WTC11 (cell line): ENCODE results near the gene TMEM178A. TPM values are rescaled to one million over a fixed set of nuclear protein-coding genes. Genes with fewer than 3 reads are reported as not detected.

Source experiments
- ATAC-seq: fragments of 200-7000 bp; cut with Tn5 transposase; 2 replicates; pipeline ENCODE4 v1.10.0; 2021; ENCODE audit warnings: mild to moderate bottlenecking, moderate library complexity
- CTCF ChIA-PET: fragments of 300-600 bp; sonication (Branson Sonifier 250); formaldehyde crosslinking; loops from one replicate; lab custom pipeline; 2021; ENCODE audit warnings: antibody characterized with exemption; lab: Charles Lee
- POLR2A ChIA-PET: fragments of 350-600 bp; sonication (Branson Sonifier 250); formaldehyde crosslinking; loops from one replicate; lab custom pipeline; 2021; ENCODE audit warnings: antibody characterized with exemption; lab: Charles Lee
- DNase-seq: peaks from one replicate; pipeline ENCODE4 v3.0.0; 2021; ENCODE audit warnings: low spot score
- H3K27ac Mint-ChIP-seq: 2 replicates; pipeline ENCODE4 v1.8.0; 2021; ENCODE audit warnings: mixed read lengths
- H3K27me3 Mint-ChIP-seq: 2 replicates; pipeline ENCODE4 v1.8.0; 2021; ENCODE audit warnings: low read depth, mild to moderate bottlenecking, moderate library complexity, mixed read lengths
- H3K36me3 Mint-ChIP-seq: 2 replicates; pipeline ENCODE4 v1.8.0; 2021; ENCODE audit warnings: mixed read lengths
- H3K4me1 Mint-ChIP-seq: 2 replicates; pipeline ENCODE4 v1.8.0; 2022; ENCODE audit warnings: mixed read lengths
- H3K4me3 Mint-ChIP-seq: 2 replicates; pipeline ENCODE4 v1.8.0; 2021; ENCODE audit warnings: mild to moderate bottlenecking, moderate library complexity, mixed read lengths
- H3K9me3 Mint-ChIP-seq: 2 replicates; pipeline ENCODE4 v1.8.0; 2021; ENCODE audit warnings: mixed read lengths
- ATF1 ChIP-seq: sonication (generic); formaldehyde crosslinking; IDR thresholded peaks from 2 replicates; pipeline ENCODE4 v1.8.1; 2023; ENCODE audit warnings: mild to moderate bottlenecking, moderate library complexity, missing genetic modification reagents
- ATF3 ChIP-seq: sonication (generic); formaldehyde crosslinking; conservative IDR thresholded peaks from 2 replicates; pipeline ENCODE4 v1.8.1; 2022; ENCODE audit warnings: mild to moderate bottlenecking, missing genetic modification reagents
- CBFB ChIP-seq: sonication (generic); formaldehyde crosslinking; IDR thresholded peaks from 2 replicates; pipeline ENCODE4 v1.8.1; 2022; ENCODE audit warnings: mild to moderate bottlenecking, low read depth, missing genetic modification reagents
- E2F4 ChIP-seq: sonication (generic); formaldehyde crosslinking; IDR thresholded peaks from 2 replicates; pipeline ENCODE4 v1.8.1; 2022; ENCODE audit warnings: low read depth, mild to moderate bottlenecking, moderate library complexity, missing genetic modification reagents, borderline replicate concordance
- ESRRA ChIP-seq: sonication (generic); formaldehyde crosslinking; IDR thresholded peaks from 2 replicates; pipeline ENCODE4 v1.8.1; 2022; ENCODE audit warnings: mild to moderate bottlenecking, missing genetic modification reagents, borderline replicate concordance
- FOXJ3 ChIP-seq: sonication (generic); formaldehyde crosslinking; IDR thresholded peaks from 2 replicates; pipeline ENCODE4 v1.9.0; 2021; ENCODE audit warnings: missing genetic modification reagents, mild to moderate bottlenecking, borderline replicate concordance
- FOXP1 ChIP-seq: sonication (generic); formaldehyde crosslinking; IDR thresholded peaks from 2 replicates; pipeline ENCODE4 v1.8.0; 2022; ENCODE audit warnings: missing genetic modification reagents, mild to moderate bottlenecking, moderate library complexity, borderline replicate concordance
- GABPB1 ChIP-seq: sonication (generic); formaldehyde crosslinking; IDR thresholded peaks from 2 replicates; pipeline ENCODE4 v1.8.1; 2023; ENCODE audit warnings: mild to moderate bottlenecking, missing genetic modification reagents
- GRHL2 ChIP-seq: fragments of 250-450 bp; sonication (Bioruptor Pico); IDR thresholded peaks from 2 replicates; pipeline ENCODE4 v1.8.0; 2022; ENCODE audit warnings: mild to moderate bottlenecking, moderate library complexity; ENCODE audit not compliant: insufficient replicate concordance, severe bottlenecking
- HMGA2 ChIP-seq: fragments of 250-450 bp; sonication (Bioruptor Pico); IDR thresholded peaks from 2 replicates; pipeline ENCODE4 v1.4.0; 2021; ENCODE audit warnings: mild to moderate bottlenecking, moderate library complexity
- IRF1 ChIP-seq: sonication (generic); formaldehyde crosslinking; IDR thresholded peaks from 2 replicates; pipeline ENCODE4 v1.8.0; 2023; ENCODE audit warnings: missing genetic modification reagents
- MAX ChIP-seq: sonication (generic); formaldehyde crosslinking; IDR thresholded peaks from 2 replicates; pipeline ENCODE4 v1.8.0; 2022; ENCODE audit warnings: mild to moderate bottlenecking, missing genetic modification reagents
- MXD4 ChIP-seq: fragments of 250-450 bp; sonication (Bioruptor Pico); IDR thresholded peaks from 2 replicates; pipeline ENCODE4 v1.8.0; 2021; ENCODE audit warnings: mild to moderate bottlenecking, moderate library complexity, borderline replicate concordance
- NFATC4 ChIP-seq: fragments of 250-450 bp; sonication (Bioruptor Pico); IDR thresholded peaks from 2 replicates; pipeline ENCODE4 v1.9.0; 2021; ENCODE audit warnings: mild to moderate bottlenecking
- NR1H2 ChIP-seq: sonication (generic); formaldehyde crosslinking; IDR thresholded peaks from 2 replicates; pipeline ENCODE4 v1.9.0; 2021; ENCODE audit warnings: mild to moderate bottlenecking, moderate library complexity, missing genetic modification reagents
- NR2C2 ChIP-seq: sonication (generic); formaldehyde crosslinking; IDR thresholded peaks from 2 replicates; pipeline ENCODE4 v1.8.0; 2022; ENCODE audit warnings: mild to moderate bottlenecking, missing genetic modification reagents
- RELA ChIP-seq: sonication (generic); formaldehyde crosslinking; IDR thresholded peaks from 2 replicates; pipeline ENCODE4 v1.8.1; 2022; ENCODE audit warnings: missing genetic modification reagents, mild to moderate bottlenecking, borderline replicate concordance
- RORB ChIP-seq: fragments of 250-450 bp; sonication (Bioruptor Pico); IDR thresholded peaks from 2 replicates; pipeline ENCODE4 v1.9.0; 2021; ENCODE audit warnings: mild to moderate bottlenecking
- ZNF232 ChIP-seq: sonication (generic); formaldehyde crosslinking; IDR thresholded peaks from 2 replicates; pipeline ENCODE4 v1.8.0; 2022; ENCODE audit warnings: mild to moderate bottlenecking, missing genetic modification reagents
- ZNF317 ChIP-seq: sonication (generic); formaldehyde crosslinking; IDR thresholded peaks from 2 replicates; pipeline ENCODE4 v1.8.1; 2023; ENCODE audit warnings: low read depth, mild to moderate bottlenecking, moderate library complexity, missing genetic modification reagents, borderline replicate concordance
- ZNF396 ChIP-seq: fragments of 250-450 bp; sonication (Bioruptor Pico); IDR thresholded peaks from 2 replicates; pipeline ENCODE4 v1.8.0; 2021; ENCODE audit warnings: mild to moderate bottlenecking, moderate library complexity, borderline replicate concordance
- total RNA-seq: library from RNA; stranded (reverse); gene quantifications from 3 replicates; pipeline ENCODE4 v1.2.3, GENCODE V29; 2021
- TF ChIP-seq, protein P1 (sequence below): sonication (generic); formaldehyde crosslinking; IDR thresholded peaks from 2 replicates; pipeline ENCODE4 v1.8.1; 2023; ENCODE audit warnings: mild to moderate bottlenecking, moderate library complexity, missing genetic modification reagents
- TF ChIP-seq, protein P2 (sequence below): fragments of 250-450 bp; sonication (Bioruptor Pico); IDR thresholded peaks from 2 replicates; pipeline ENCODE4 v1.9.0; 2021; ENCODE audit warnings: mild to moderate bottlenecking
- TF ChIP-seq, protein P3 (sequence below): sonication (generic); formaldehyde crosslinking; IDR thresholded peaks from 2 replicates; pipeline ENCODE4 v1.8.1; 2023; ENCODE audit warnings: mild to moderate bottlenecking, missing genetic modification reagents, moderate library complexity
- TF ChIP-seq, protein P4 (sequence below): sonication (generic); formaldehyde crosslinking; IDR thresholded peaks from 2 replicates; pipeline ENCODE4 v1.8.1; 2022; ENCODE audit warnings: mild to moderate bottlenecking, moderate library complexity, missing genetic modification reagents
- TF ChIP-seq, protein P5 (sequence below): sonication (generic); formaldehyde crosslinking; conservative IDR thresholded peaks from 2 replicates; pipeline ENCODE4 v1.8.1; 2023; ENCODE audit warnings: mild to moderate bottlenecking, low read depth, missing genetic modification reagents, moderate library complexity

Gene TMEM178A
- total RNA-seq, 1 experiment from 2014 or later, result 14.5 TPM

GRCh38 chr2:39671604-39672003, 5.9 kb downstream of the TMEM178A start (continued):
- no peak for TF ChIP-seq IRF1
- TF ChIP-seq ATF1 (CRISPR knock-in tag), result no peak
- no peak for TF ChIP-seq CBFB (CRISPR knock-in tag)
- TF ChIP-seq MAX, result no peak

- Mint-ChIP-seq H3K36me3 (peaks cover 13% of the 10 kb centered on the region), H3K27ac (no peak overlapping the region)
These were observed 7.3 kb downstream of the TMEM178A start for GRCh38 chr2:39673018-39673417.

DNA sequence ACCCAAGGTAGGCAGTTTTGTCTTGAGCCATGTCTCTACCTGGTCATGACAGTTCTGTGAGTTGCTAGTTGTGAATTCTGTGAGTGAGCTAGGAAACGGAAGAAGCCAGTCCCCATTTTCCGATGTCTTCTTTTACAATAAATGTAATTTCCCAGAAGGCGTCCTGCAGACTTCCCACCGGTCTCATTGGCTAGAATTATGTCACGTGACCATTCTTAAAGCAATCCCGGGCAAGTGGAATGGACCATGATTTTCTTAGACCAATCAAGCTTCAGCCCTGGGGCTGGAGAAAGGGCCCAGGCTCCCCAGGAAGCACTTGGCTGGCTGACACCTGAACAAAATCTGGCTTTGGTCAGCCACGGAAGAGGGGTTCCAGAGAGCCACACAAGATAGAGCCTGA, 10.6 kb downstream of the TMEM178A start:
- ATAC-seq, result no peak
- H3K27ac Mint-ChIP-seq, result no peak overlapping the region
- no peak for TF ChIP-seq NR2C2
- no peak for TF ChIP-seq HMGA2 (CRISPR knock-in tag)
- TF ChIP-seq ZNF317 (CRISPR knock-in tag), result no peak
- no peak for TF ChIP-seq NFATC4
- no peak for TF ChIP-seq ATF3
- TF ChIP-seq, protein P1, sequence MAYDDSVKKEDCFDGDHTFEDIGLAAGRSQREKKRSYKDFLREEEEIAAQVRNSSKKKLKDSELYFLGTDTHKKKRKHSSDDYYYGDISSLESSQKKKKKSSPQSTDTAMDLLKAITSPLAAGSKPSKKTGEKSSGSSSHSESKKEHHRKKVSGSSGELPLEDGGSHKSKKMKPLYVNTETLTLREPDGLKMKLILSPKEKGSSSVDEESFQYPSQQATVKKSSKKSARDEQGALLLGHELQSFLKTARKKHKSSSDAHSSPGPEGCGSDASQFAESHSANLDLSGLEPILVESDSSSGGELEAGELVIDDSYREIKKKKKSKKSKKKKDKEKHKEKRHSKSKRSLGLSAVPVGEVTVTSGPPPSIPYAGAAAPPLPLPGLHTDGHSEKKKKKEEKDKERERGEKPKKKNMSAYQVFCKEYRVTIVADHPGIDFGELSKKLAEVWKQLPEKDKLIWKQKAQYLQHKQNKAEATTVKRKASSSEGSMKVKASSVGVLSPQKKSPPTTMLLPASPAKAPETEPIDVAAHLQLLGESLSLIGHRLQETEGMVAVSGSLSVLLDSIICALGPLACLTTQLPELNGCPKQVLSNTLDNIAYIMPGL (CRISPR knock-in tag), result no peak
- no peak for TF ChIP-seq NR1H2
- TF ChIP-seq, protein P2, sequence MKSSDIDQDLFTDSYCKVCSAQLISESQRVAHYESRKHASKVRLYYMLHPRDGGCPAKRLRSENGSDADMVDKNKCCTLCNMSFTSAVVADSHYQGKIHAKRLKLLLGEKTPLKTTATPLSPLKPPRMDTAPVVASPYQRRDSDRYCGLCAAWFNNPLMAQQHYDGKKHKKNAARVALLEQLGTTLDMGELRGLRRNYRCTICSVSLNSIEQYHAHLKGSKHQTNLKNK (CRISPR knock-in tag), result no peak
- TF ChIP-seq ZNF396 (CRISPR knock-in tag), result no peak
- TF ChIP-seq, protein P3, sequence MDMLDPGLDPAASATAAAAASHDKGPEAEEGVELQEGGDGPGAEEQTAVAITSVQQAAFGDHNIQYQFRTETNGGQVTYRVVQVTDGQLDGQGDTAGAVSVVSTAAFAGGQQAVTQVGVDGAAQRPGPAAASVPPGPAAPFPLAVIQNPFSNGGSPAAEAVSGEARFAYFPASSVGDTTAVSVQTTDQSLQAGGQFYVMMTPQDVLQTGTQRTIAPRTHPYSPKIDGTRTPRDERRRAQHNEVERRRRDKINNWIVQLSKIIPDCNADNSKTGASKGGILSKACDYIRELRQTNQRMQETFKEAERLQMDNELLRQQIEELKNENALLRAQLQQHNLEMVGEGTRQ (CRISPR knock-in tag), result no peak
- TF ChIP-seq, protein P4, sequence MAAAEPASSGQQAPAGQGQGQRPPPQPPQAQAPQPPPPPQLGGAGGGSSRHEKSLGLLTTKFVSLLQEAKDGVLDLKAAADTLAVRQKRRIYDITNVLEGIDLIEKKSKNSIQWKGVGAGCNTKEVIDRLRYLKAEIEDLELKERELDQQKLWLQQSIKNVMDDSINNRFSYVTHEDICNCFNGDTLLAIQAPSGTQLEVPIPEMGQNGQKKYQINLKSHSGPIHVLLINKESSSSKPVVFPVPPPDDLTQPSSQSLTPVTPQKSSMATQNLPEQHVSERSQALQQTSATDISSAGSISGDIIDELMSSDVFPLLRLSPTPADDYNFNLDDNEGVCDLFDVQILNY (CRISPR knock-in tag), result no peak

More at GRCh38 chr2:39673018-39673417, 7.3 kb downstream of the TMEM178A start:
- peaks cover 14% of the 10 kb centered on the region for H3K9me3 Mint-ChIP-seq
- H3K4me3 Mint-ChIP-seq, result no peak overlapping the region
- TF ChIP-seq FOXJ3 (CRISPR knock-in tag) (no peak), RORB (CRISPR knock-in tag) (no peak), GABPB1 (no peak), MXD4 (CRISPR knock-in tag) (no peak), ESRRA (CRISPR knock-in tag) (no peak), ZNF232 (CRISPR knock-in tag) (no peak), NR1H2 (no peak), FOXP1 (CRISPR knock-in tag) (no peak), RELA (CRISPR knock-in tag) (no peak), GRHL2 (CRISPR knock-in tag) (no peak), E2F4 (CRISPR knock-in tag) (no peak)
- TF ChIP-seq, protein P4 (CRISPR knock-in tag), result no peak
- TF ChIP-seq, protein P5, sequence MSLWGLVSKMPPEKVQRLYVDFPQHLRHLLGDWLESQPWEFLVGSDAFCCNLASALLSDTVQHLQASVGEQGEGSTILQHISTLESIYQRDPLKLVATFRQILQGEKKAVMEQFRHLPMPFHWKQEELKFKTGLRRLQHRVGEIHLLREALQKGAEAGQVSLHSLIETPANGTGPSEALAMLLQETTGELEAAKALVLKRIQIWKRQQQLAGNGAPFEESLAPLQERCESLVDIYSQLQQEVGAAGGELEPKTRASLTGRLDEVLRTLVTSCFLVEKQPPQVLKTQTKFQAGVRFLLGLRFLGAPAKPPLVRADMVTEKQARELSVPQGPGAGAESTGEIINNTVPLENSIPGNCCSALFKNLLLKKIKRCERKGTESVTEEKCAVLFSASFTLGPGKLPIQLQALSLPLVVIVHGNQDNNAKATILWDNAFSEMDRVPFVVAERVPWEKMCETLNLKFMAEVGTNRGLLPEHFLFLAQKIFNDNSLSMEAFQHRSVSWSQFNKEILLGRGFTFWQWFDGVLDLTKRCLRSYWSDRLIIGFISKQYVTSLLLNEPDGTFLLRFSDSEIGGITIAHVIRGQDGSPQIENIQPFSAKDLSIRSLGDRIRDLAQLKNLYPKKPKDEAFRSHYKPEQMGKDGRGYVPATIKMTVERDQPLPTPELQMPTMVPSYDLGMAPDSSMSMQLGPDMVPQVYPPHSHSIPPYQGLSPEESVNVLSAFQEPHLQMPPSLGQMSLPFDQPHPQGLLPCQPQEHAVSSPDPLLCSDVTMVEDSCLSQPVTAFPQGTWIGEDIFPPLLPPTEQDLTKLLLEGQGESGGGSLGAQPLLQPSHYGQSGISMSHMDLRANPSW (CRISPR knock-in tag), result no peak
- ATAC-seq (no peak), DNase-seq (no peak)
- H3K27me3 Mint-ChIP-seq, result peaks cover 7% of the 10 kb centered on the region
- ChIA-PET CTCF (interaction anchor here (1.8 to 2.2 kb wide), 2 partner anchors 56 to 79 kb away, joined by 7 to 8 read pairs; no protein-coding TSS in a partner anchor), POLR2A (no interaction called here)
- H3K4me1 Mint-ChIP-seq, result peaks cover 29% of the 10 kb centered on the region

More for the DNA sequence above, 10.6 kb downstream of the TMEM178A start:
- no peak for DNase-seq
- ChIA-PET POLR2A (no interaction called here), CTCF (no interaction called here)
- H3K4me1 Mint-ChIP-seq, result peaks cover 30% of the 10 kb centered on the region
- no peak overlapping the region for H3K4me3 Mint-ChIP-seq
- H3K27me3 Mint-ChIP-seq, result no peaks in the 10 kb centered on the region
- peaks cover 24% of the 10 kb centered on the region for H3K36me3 Mint-ChIP-seq
- H3K9me3 Mint-ChIP-seq, result peaks cover 24% of the 10 kb centered on the region
